Transverse colon (tissue), 4 donors: ENCODE measurements around the gene MYH16. TPM values are rescaled to one million over a fixed set of nuclear protein-coding genes. Genes with fewer than 3 reads are reported as not detected.
"Not testable (repeated sequence)": the region's sequence is repeated elsewhere in the genome, so short reads cannot be mapped to it uniquely, and the experiment has no call there.

Experiments
- DNase-seq: peaks from one replicate; pipeline ENCODE4 v3.0.0-alpha.2; 2019
- H3K27ac ChIP-seq, 4 donors: fragments of 200-600 bp; sonication (generic); 2 replicates each; pipeline ENCODE4 v1.5.1; 2016 to 2018; ENCODE audit warnings: inconsistent platforms in 4 of 4
- H3K27me3 ChIP-seq: fragments of 200-600 bp; sonication (generic); 2 replicates; pipeline ENCODE4 v1.5.1; 2017; ENCODE audit warnings: inconsistent platforms
- H3K36me3 ChIP-seq, 4 donors: fragments of 200-600 bp; sonication (generic); 2 replicates each; pipeline ENCODE4 v1.5.1; 2017 to 2019; ENCODE audit warnings: inconsistent platforms in 4 of 4
- H3K4me1 ChIP-seq, 4 donors: fragments of 200-600 bp; sonication (generic); 2 replicates each; pipeline ENCODE4 v1.5.1; 2017 to 2020; ENCODE audit warnings: inconsistent platforms in 4 of 4
- H3K4me3 ChIP-seq, 4 donors: fragments of 200-600 bp; sonication (generic); 1 replicate in 1 of 4; 2 replicates in 3 of 4; pipeline versions ENCODE4 v1.5.1 to v1.6.1; 2017 to 2019; ENCODE audit warnings: inconsistent platforms in 4 of 4
- H3K9me3 ChIP-seq, 2 donors: fragments of 200-600 bp; sonication (generic); 2 replicates each; pipeline ENCODE4 v1.5.1; 2017 to 2019; ENCODE audit warnings: inconsistent platforms in 2 of 2
- EP300 ChIP-seq: sonication (generic); formaldehyde crosslinking; IDR thresholded peaks from one replicate; pipeline ENCODE4 v1.6.1; 2017; ENCODE audit warnings: antibody characterized with exemption, low read depth
- POLR2A ChIP-seq: fragments of 450-650 bp; IDR thresholded peaks from one replicate; pipeline ENCODE4 v1.6.1; 2016; ENCODE audit warnings: antibody characterized with exemption, mild to moderate bottlenecking, moderate library complexity
- POLR2AphosphoS5 ChIP-seq, 3 donors: sonication (generic); formaldehyde crosslinking; IDR thresholded peaks; one replicate each; pipeline ENCODE4 v1.6.1; 2016; ENCODE audit warnings: antibody characterized with exemption in 3 of 3
- WGBS, 2 donors: methylation state at CpG; one replicate each; pipeline ENCODE4 v1.1.5; 2018; ENCODE audit warnings: low coverage in 1 of 2; 5-methylcytosine and 5-hydroxymethylcytosine counted together
- in situ Hi-C, 4 donors: fragments of 200-750 bp; cut with MboI; loops; one replicate each; pipeline versions ENCODE4 v1.15.0 to v1.15.1; 2017; ENCODE audit warnings: low sequenced_read_pairs in 3 of 4, low pct_ligation_motif_present in 1 of 4, low pct_unique_long_range_greater_than_20kb in 1 of 4
- intact Hi-C: fragments of 100-400 bp; cut with DNase I; formaldehyde crosslinking; loops from one replicate; pipeline ENCODE4 v1.15.1; 2023; ENCODE audit warnings: low total_unique reads
- total RNA-seq, 4 donors: library from RNA; depleted of rRNA; stranded (reverse); fragments of >200 nt; gene quantifications; one replicate each; pipeline ENCODE4 v1.1.0, GENCODE V29; 2016
- TF ChIP-seq, protein P1 (sequence below), 5 experiments: fragments of 200-600 bp in 3 of 5; fragments of 450-650 bp in 2 of 5; sonication (generic) in 3 of 5; IDR thresholded peaks; 1 replicate in 2 of 5; 2 replicates in 3 of 5; pipeline ENCODE4 v1.5.1; 2016 to 2017; ENCODE audit warnings: antibody characterized with exemption in 5 of 5, inconsistent platforms in 3 of 5, mild to moderate bottlenecking in 2 of 5, moderate library complexity in 1 of 5

The MYH16 gene
- total RNA-seq, 4 donors from 2014 or later: not detected

DNA sequence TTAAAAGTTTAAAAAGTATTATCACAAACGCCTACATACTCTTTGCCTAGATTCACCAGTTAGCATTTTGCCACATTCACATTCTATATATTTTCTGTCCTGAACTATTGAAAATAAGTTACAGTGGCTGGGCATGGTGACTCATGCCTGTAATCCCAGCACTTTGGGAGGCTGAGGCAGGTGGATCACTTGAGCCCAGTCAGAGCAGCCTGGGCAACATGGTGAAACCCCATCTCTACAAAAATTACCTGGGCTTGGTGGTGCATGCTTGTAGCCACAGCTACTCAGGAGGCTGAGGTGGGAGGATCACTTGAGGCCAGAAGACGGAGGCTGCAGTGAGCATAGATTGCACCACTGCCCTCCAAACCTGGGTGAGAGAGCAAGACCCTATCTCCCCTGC is 58.4 kb downstream of the MYH16 start:
- WGBS, 2 donors: 57 to 84% methylated on average over 1 to 2 of the region's 2 CpGs

DNA sequence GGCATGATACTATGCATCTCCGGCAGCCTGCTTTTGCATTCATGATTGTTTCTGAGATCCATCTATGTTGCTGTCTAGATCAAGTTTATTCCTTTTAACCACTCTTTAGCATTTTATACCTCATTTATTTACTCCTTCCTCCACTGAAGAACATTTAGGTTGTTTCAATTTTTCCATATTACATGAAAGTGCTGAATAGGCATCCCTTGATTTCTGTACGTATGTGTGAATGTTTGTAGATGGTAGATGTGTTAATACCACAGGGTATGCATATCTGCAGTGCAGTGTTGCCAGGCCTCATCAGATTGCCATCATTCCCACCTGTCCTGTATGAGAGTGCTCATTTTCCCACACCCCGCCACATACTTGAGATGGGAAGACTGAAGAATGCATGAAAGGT is 67.0 kb downstream of the MYH16 start:
- DNase-seq: no peak
- in situ Hi-C loops (no loop called here), intact Hi-C loops (no loop called here)
- H3K27me3 ChIP-seq: no peaks in the 10 kb centered on the region
- TF ChIP-seq POLR2A: no peak
- TF ChIP-seq, protein P1, sequence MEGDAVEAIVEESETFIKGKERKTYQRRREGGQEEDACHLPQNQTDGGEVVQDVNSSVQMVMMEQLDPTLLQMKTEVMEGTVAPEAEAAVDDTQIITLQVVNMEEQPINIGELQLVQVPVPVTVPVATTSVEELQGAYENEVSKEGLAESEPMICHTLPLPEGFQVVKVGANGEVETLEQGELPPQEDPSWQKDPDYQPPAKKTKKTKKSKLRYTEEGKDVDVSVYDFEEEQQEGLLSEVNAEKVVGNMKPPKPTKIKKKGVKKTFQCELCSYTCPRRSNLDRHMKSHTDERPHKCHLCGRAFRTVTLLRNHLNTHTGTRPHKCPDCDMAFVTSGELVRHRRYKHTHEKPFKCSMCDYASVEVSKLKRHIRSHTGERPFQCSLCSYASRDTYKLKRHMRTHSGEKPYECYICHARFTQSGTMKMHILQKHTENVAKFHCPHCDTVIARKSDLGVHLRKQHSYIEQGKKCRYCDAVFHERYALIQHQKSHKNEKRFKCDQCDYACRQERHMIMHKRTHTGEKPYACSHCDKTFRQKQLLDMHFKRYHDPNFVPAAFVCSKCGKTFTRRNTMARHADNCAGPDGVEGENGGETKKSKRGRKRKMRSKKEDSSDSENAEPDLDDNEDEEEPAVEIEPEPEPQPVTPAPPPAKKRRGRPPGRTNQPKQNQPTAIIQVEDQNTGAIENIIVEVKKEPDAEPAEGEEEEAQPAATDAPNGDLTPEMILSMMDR (IDR thresholded peaks at IDR 0.05): no peak
- no peak for TF ChIP-seq POLR2AphosphoS5 (IDR thresholded peaks at IDR 0.05)
- H3K4me3 ChIP-seq: no peak overlapping the region
- H3K9me3 ChIP-seq: no peaks in the 10 kb centered on the region
- H3K36me3 ChIP-seq: peaks cover 0 to 87% (median 25%) of the 10 kb centered on the region in 4 donors
- WGBS, 2 donors: 90 to 93% methylated on average over 2 to 3 of the region's 3 CpGs
- H3K4me1 ChIP-seq: no peaks in the 10 kb centered on the region
- no peak overlapping the region for H3K27ac ChIP-seq

More for the DNA sequence above, 58.4 kb downstream of the MYH16 start:
- Histone ChIP-seq H3K27me3 (no peaks in the 10 kb centered on the region), H3K4me1 (peaks cover 18 to 55% (median 46%) of the 10 kb centered on the region in 4 donors), H3K36me3 (peaks cover 0 to 26% (median 7%) of the 10 kb centered on the region in 4 donors), H3K9me3 (no peaks in the 10 kb centered on the region), H3K27ac (peak overlapping the region; percentile 78 to 83 (median 80)), H3K4me3 (no peak overlapping the region)
- no peak for DNase-seq
- in situ Hi-C loops: no loop called here
- TF ChIP-seq, protein P1 (IDR thresholded peaks at IDR 0.05): no peak
- TF ChIP-seq EP300: no peak
- no peak for TF ChIP-seq POLR2AphosphoS5 (IDR thresholded peaks at IDR 0.05)
- no peak for TF ChIP-seq POLR2A
- intact Hi-C loops: no loop called here

GRCh38 chr7:99340659-99341058 is 68.0 kb downstream of the MYH16 start:
- H3K27me3 ChIP-seq: no peaks in the 10 kb centered on the region
- H3K4me3 ChIP-seq: no peak overlapping the region
- intact Hi-C loops: no loop called here
- peak overlapping the region in 1 of 4 donors; percentile 28 for H3K27ac ChIP-seq
- no peaks in the 10 kb centered on the region for H3K9me3 ChIP-seq
- no peak for DNase-seq
- in situ Hi-C loops: no loop called here
- TF ChIP-seq, protein P1 (IDR thresholded peaks at IDR 0.05): no peak
- no peak for TF ChIP-seq POLR2A
- no peak for TF ChIP-seq POLR2AphosphoS5 (IDR thresholded peaks at IDR 0.05)
- no peak for TF ChIP-seq EP300
- H3K4me1 ChIP-seq: no peaks in the 10 kb centered on the region
- 97 to 100% methylated on average over 3 of the region's 3 CpGs for WGBS, 2 donors
- H3K36me3 ChIP-seq: peaks cover 0 to 80% (median 27%) of the 10 kb centered on the region in 4 donors

DNA sequence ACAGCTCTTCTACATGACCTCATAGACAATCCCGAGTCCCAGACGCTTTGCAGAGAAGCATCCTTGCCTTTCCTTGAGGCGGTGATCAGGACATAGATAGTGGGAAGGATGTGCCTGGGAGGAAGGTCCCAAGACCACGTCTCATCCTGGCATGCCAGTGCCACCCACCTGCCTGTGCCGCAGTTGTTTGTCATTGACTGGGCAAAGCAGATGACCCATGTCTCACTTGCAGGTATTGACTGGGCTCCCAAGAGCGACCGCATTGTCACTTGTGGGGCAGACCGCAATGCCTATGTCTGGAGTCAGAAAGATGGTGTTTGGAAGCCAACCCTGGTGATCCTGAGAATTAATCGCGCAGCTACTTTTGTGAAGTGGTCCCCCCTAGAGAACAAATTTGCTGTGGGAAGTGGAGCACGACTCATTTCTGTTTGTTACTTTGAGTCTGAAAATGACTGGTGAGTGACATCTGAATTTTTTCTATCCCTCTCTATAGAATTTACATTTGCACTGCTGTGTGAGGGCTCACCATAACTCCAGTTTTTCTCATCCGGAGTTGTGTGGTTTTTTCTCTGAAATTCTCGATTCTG is 71.5 kb downstream of the MYH16 start:
- H3K27me3 ChIP-seq: no peaks in the 10 kb centered on the region
- intact Hi-C loops (no loop called here), in situ Hi-C loops (no loop called here)
- H3K4me3 ChIP-seq: no peak overlapping the region
- no peak overlapping the region for H3K27ac ChIP-seq
- TF ChIP-seq POLR2AphosphoS5 (IDR thresholded peaks at IDR 0.05) (no peak), POLR2A (no peak), EP300 (no peak)
- TF ChIP-seq, protein P1 (IDR thresholded peaks at IDR 0.05): no peak
- 83 to 90% methylated on average over 8 to 13 of the region's 13 CpGs for WGBS, 2 donors
- DNase-seq: no peak
- H3K36me3 ChIP-seq: peaks cover 0 to 77% (median 27%) of the 10 kb centered on the region in 4 donors
- no peaks in the 10 kb centered on the region for H3K4me1 ChIP-seq
- no peaks in the 10 kb centered on the region for H3K9me3 ChIP-seq

- H3K4me1 ChIP-seq, H3K4me3 ChIP-seq, intact Hi-C loops, H3K9me3 ChIP-seq, DNase-seq, H3K27ac ChIP-seq, in situ Hi-C loops, H3K27me3 ChIP-seq: not testable (repeated sequence)
- 95 to 100% methylated on average over 1 to 3 of the region's 3 CpGs for WGBS, 2 donors
- peaks cover 0 to 79% (median 30%) of the 10 kb centered on the region in 4 donors for H3K36me3 ChIP-seq
Measured at GRCh38 chr7:99350641-99351040, 78.0 kb downstream of the MYH16 start.
